Measurements from ENCODE around the gene PAPPA.

DNA sequence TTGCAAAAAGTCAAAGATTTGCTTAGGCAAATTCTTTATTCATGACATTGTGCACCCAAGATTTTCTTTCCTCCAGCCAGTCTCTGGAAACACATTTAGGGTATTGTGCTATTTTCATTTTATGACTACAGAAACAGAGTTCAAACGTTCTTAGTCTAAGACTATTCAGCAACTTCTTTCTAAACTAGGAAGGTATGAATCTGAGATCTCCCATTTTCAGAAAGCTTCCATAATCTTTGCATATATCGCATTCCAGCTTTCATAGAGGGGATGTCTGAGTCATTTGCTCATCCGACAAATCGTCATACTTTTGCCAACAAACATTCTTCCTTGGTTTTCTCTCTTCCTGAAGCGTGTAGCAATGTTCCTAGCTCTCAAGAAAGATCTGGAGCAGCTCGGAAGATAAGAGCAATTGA, 1.6 kb upstream of the PAPPA start:
- TF ChIP-seq, protein P1, sequence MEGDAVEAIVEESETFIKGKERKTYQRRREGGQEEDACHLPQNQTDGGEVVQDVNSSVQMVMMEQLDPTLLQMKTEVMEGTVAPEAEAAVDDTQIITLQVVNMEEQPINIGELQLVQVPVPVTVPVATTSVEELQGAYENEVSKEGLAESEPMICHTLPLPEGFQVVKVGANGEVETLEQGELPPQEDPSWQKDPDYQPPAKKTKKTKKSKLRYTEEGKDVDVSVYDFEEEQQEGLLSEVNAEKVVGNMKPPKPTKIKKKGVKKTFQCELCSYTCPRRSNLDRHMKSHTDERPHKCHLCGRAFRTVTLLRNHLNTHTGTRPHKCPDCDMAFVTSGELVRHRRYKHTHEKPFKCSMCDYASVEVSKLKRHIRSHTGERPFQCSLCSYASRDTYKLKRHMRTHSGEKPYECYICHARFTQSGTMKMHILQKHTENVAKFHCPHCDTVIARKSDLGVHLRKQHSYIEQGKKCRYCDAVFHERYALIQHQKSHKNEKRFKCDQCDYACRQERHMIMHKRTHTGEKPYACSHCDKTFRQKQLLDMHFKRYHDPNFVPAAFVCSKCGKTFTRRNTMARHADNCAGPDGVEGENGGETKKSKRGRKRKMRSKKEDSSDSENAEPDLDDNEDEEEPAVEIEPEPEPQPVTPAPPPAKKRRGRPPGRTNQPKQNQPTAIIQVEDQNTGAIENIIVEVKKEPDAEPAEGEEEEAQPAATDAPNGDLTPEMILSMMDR (IDR thresholded peaks at IDR 0.05), result no peak
- no peak for TF ChIP-seq POLR2A (IDR thresholded peaks at IDR 0.05)

Data from Peyer's patch (tissue), 4 donors.